Endothelial cell of umbilical vein (primary cell): ENCODE results near the gene HDAC7. TPM values are rescaled to one million over a fixed set of nuclear protein-coding genes. Genes with fewer than 3 reads are reported as not detected.

Source experiments
- BruUV-seq: library from RNA; stranded (reverse); fragments of 400-500 nt; replicated peaks from 2 replicates; lab custom pipeline; 2021; lab: Mats Ljungman, UMichigan
- CTCF ChIA-PET: fragments of 300-600, 350-600 bp; sonication (Branson Sonifier 250); formaldehyde crosslinking; loops from one replicate; lab custom pipeline; 2021; ENCODE audit warnings: antibody characterized with exemption, inconsistent platforms; lab: Charles Lee
- POLR2A ChIA-PET: fragments of 300-600, 350-600 bp; sonication (Branson Sonifier 250); formaldehyde crosslinking; loops from one replicate; lab custom pipeline; 2021; ENCODE audit warnings: antibody characterized with exemption, inconsistent platforms; lab: Charles Lee
- DNase-seq: peaks from one replicate; pipeline ENCODE4 v3.0.0-alpha.2; 2011; ENCODE audit warnings: low read depth, low spot score
- FAIRE-seq: peaks from 2 replicates; lab custom pipeline; 2011; peaks lifted over from hg19 to GRCh38; lab: Jason Lieb, UNC
- H2AFZ ChIP-seq: 2 replicates; pipeline ENCODE4 v1.6.0; 2012; ENCODE audit warnings: low read depth, low read length, control low read depth, inconsistent platforms
- H3K27ac ChIP-seq: 2 replicates; pipeline ENCODE4 v1.5.1; 2011; ENCODE audit warnings: low read depth, mild to moderate bottlenecking, control low read depth, low read length, moderate library complexity; ENCODE audit not compliant: insufficient read depth
- H3K27me3 ChIP-seq, 2 experiments: 2 replicates each; pipeline versions ENCODE4 v1.6.0 to v1.6.1; 2011; ENCODE audit warnings: low read length in 2 of 2, mixed read lengths in 1 of 2; ENCODE audit not compliant: control insufficient read depth in 2 of 2, insufficient read depth in 2 of 2
- H3K36me3 ChIP-seq, 2 experiments: 2 replicates in 1 of 2; 3 replicates in 1 of 2; pipeline ENCODE4 v1.5.1; 2011; ENCODE audit warnings: low read length in 2 of 2, mild to moderate bottlenecking in 1 of 2, moderate library complexity in 1 of 2; ENCODE audit not compliant: control insufficient read depth in 2 of 2, insufficient read depth in 2 of 2; ENCODE audit errors: extremely low read depth in 1 of 2
- H3K4me1 ChIP-seq: 3 replicates; pipeline ENCODE4 v1.5.1; 2011; ENCODE audit warnings: mild to moderate bottlenecking, low read length; ENCODE audit not compliant: control insufficient read depth, insufficient read depth; ENCODE audit errors: extremely low read depth
- H3K4me2 ChIP-seq: 2 replicates; pipeline ENCODE4 v1.6.1; 2011; ENCODE audit warnings: low read length, control low read depth, mixed read lengths; ENCODE audit not compliant: insufficient read depth
- H3K4me3 ChIP-seq, 3 experiments: fragments of 200-600 bp in 1 of 3; sonication (generic), shearing (Covaris generic) in 1 of 3; replicated peaks in 1 of 3; 2 replicates each; pipeline ENCODE4 v1.5.1; 2011 to 2016; ENCODE audit warnings: control low read depth in 3 of 3, low read length in 3 of 3, mild to moderate bottlenecking in 2 of 3, inconsistent platforms in 1 of 3, low read depth in 1 of 3, moderate library complexity in 1 of 3; ENCODE audit not compliant: insufficient read depth in 1 of 3
- H3K79me2 ChIP-seq: 2 replicates; pipeline ENCODE4 v1.6.0; 2012; ENCODE audit warnings: low read length, inconsistent platforms; ENCODE audit not compliant: control insufficient read depth, insufficient read depth
- H3K9ac ChIP-seq: replicated peaks from 2 replicates; pipeline ENCODE3; 2011; ENCODE audit warnings: low read length, control low read depth; ENCODE audit not compliant: insufficient read depth; ENCODE audit errors: extremely low read depth
- H3K9me1 ChIP-seq: replicated peaks from 3 replicates; pipeline ENCODE4 v1.6.0; 2011; ENCODE audit warnings: mild to moderate bottlenecking, low read length; ENCODE audit not compliant: control insufficient read depth, insufficient read depth; ENCODE audit errors: extremely low read depth
- H3K9me3 ChIP-seq: replicated peaks from 2 replicates; pipeline ENCODE4 v1.5.1; 2012; ENCODE audit warnings: low read length, inconsistent platforms; ENCODE audit not compliant: control insufficient read depth, insufficient read depth
- H4K20me1 ChIP-seq: replicated peaks from 2 replicates; pipeline ENCODE3; 2011; ENCODE audit warnings: mild to moderate bottlenecking, low read length; ENCODE audit not compliant: control insufficient read depth, insufficient read depth; ENCODE audit errors: extremely low read depth
- EZH2 ChIP-seq: IDR thresholded peaks from 2 replicates; pipeline ENCODE4 v1.6.1; 2012; ENCODE audit warnings: borderline replicate concordance, low read depth, mild to moderate bottlenecking, moderate library complexity, low read length, inconsistent platforms; ENCODE audit not compliant: severe bottlenecking
- GATA2 ChIP-seq: IDR thresholded peaks from 2 replicates; pipeline ENCODE4 v1.7.0; 2011; ENCODE audit warnings: low read depth, mild to moderate bottlenecking, moderate library complexity, mixed read lengths, low read length; ENCODE audit not compliant: insufficient read length, insufficient read depth
- JUN ChIP-seq: IDR thresholded peaks from 2 replicates; pipeline ENCODE4 v1.6.1; 2011; ENCODE audit warnings: borderline replicate concordance, low read depth; ENCODE audit not compliant: insufficient read length, insufficient read depth
- MAX ChIP-seq: IDR thresholded peaks from 2 replicates; pipeline ENCODE4 v1.6.1; 2011; ENCODE audit not compliant: insufficient read depth, insufficient read length
- MYC ChIP-seq: IDR thresholded peaks from one replicate; pipeline ENCODE4 v1.6.1; 2011; ENCODE audit warnings: mild to moderate bottlenecking, low read depth, low read length
- POLR2A ChIP-seq: IDR thresholded peaks from 2 replicates; pipeline ENCODE4 v1.6.1; 2012; ENCODE audit warnings: low read depth, mild to moderate bottlenecking, control low read depth, low read length
- POLR2AphosphoS5 ChIP-seq: IDR thresholded peaks from 2 replicates; pipeline ENCODE4 v1.6.1; 2012; ENCODE audit warnings: low read depth, mild to moderate bottlenecking, control low read depth, low read length, moderate library complexity; ENCODE audit not compliant: insufficient read depth
- dilution Hi-C: fragments of 300-500 bp; cut with MboI; formaldehyde crosslinking; loops from one replicate; pipeline ENCODE4 v1.15.0; 2019; ENCODE audit warnings: low sequenced_read_pairs; ENCODE audit not compliant: extremely low pct_ligation_motif_present
- intact Hi-C: fragments of 100-400 bp; cut with micrococcal nuclease; formaldehyde crosslinking; loops from one replicate; pipeline ENCODE4 v1.10.0; 2022
- polyA plus RNA-seq, 4 experiments: library from polyadenylated mRNA; depleted of rRNA in 3 of 4; stranded (reverse) in 3 of 4; unstranded in 1 of 4; fragments of >200 nt; gene quantifications; 2 replicates each; pipeline versions ENCODE4 v1.2.1 to v1.2.3, GENCODE V29; 2011 to 2012; ENCODE audit warnings: missing spikeins in 1 of 4
- total RNA-seq: library from RNA; stranded (reverse); gene quantifications from 2 replicates; pipeline ENCODE4 v1.2.3, GENCODE V29; 2021

The HDAC7 gene
- total and polyA plus RNA-seq, 2 donors (not counting 3 experiments of a cell fraction or from before 2014, with no cell fraction given): 119 to 249 TPM

GRCh38 chr12:47793015-47793681 lies 26.6 kb downstream of the HDAC7 start:
- Histone ChIP-seq H3K27me3 (no peaks in the 10 kb centered on the region), H3K9me3 (no peaks in the 10 kb centered on the region), H3K9me1 (no peaks in the 10 kb centered on the region), H3K4me1 (no peaks in the 10 kb centered on the region), H3K4me3 (no peak overlapping the region), H4K20me1 (no peaks in the 10 kb centered on the region), H3K4me2 (no peak overlapping the region), H2AFZ (no peak overlapping the region), H3K9ac (no peak overlapping the region), H3K36me3 (peaks cover 36 to 84% of the 10 kb centered on the region in 2 experiments), H3K79me2 (peaks cover 9% of the 10 kb centered on the region), H3K27ac (no peak overlapping the region)
- intact Hi-C loops: no loop called here
- dilution Hi-C loops: no loop called here
- no TSS peak for BruUV-seq
- ChIA-PET CTCF (interaction anchor here (15.8 kb wide), 1 partner anchor 42 kb away, joined by 427 read pairs; no protein-coding TSS in a partner anchor), POLR2A (interaction anchor here (0.6 kb wide), 1 partner anchor 494 kb away, joined by 3 read pairs; no protein-coding TSS in a partner anchor)
- FAIRE-seq (no peak), DNase-seq (no peak)
- TF ChIP-seq EZH2 (no peak), GATA2 (no peak), JUN (no peak), MAX (no peak), POLR2AphosphoS5 (no peak), MYC (no peak), POLR2A (no peak)
